Osteocyte (in vitro differentiated cells): ENCODE measurements around the gene ROPN1L. TPM values are rescaled to one million over a fixed set of nuclear protein-coding genes. Genes with fewer than 3 reads are reported as not detected.

ENCODE experiments used
- DNase-seq: peaks from one replicate; pipeline ENCODE4 v3.0.0; 2021; ENCODE audit warnings: mixed read lengths; ENCODE audit not compliant: unreplicated experiment; ENCODE audit errors: extremely low spot score
- H3K27ac Mint-ChIP-seq: one replicate; pipeline ENCODE4 v1.8.0; 2021; ENCODE audit warnings: mild to moderate bottlenecking, mixed read lengths; ENCODE audit not compliant: unreplicated experiment
- H3K27me3 Mint-ChIP-seq: one replicate; pipeline ENCODE4 v1.8.0; 2021; ENCODE audit warnings: mixed read lengths; ENCODE audit not compliant: unreplicated experiment
- H3K36me3 Mint-ChIP-seq: one replicate; pipeline ENCODE4 v1.8.0; 2021; ENCODE audit warnings: mixed read lengths; ENCODE audit not compliant: unreplicated experiment
- H3K4me1 Mint-ChIP-seq: one replicate; pipeline ENCODE4 v1.8.0; 2021; ENCODE audit warnings: mixed read lengths; ENCODE audit not compliant: unreplicated experiment
- H3K4me3 Mint-ChIP-seq: one replicate; pipeline ENCODE4 v1.8.0; 2021; ENCODE audit warnings: mild to moderate bottlenecking, moderate library complexity, mixed read lengths; ENCODE audit not compliant: unreplicated experiment
- H3K9me3 Mint-ChIP-seq: one replicate; pipeline ENCODE4 v1.8.0; 2021; ENCODE audit warnings: mixed read lengths; ENCODE audit not compliant: unreplicated experiment
- CTCF ChIP-seq: fragments of 200-600 bp; sonication (generic); IDR thresholded peaks from 2 replicates; pipeline ENCODE4 v1.5.0; 2021; ENCODE audit warnings: antibody characterized with exemption, mild to moderate bottlenecking, moderate library complexity
- total RNA-seq: library from RNA; stranded (reverse); gene quantifications from 2 replicates; pipeline ENCODE4 v1.2.1, GENCODE V29; 2021

The ROPN1L gene
- total RNA-seq, 1 donor from 2014 or later, result not detected

GRCh38 chr5:10452768-10453331 lies 11.2 kb downstream of the ROPN1L start:
- Mint-ChIP-seq H3K4me1 (peaks cover 39% of the 10 kb centered on the region), H3K27ac (no peak overlapping the region), H3K27me3 (no peaks in the 10 kb centered on the region), H3K36me3 (no peaks in the 10 kb centered on the region), H3K9me3 (no peaks in the 10 kb centered on the region), H3K4me3 (no peak overlapping the region)
- DNase-seq, result no peak
- TF ChIP-seq CTCF, result peak; percentile 87

- Mint-ChIP-seq H3K27me3 (no peaks in the 10 kb centered on the region), H3K4me3 (no peak overlapping the region), H3K4me1 (peaks cover 43% of the 10 kb centered on the region), H3K36me3 (no peaks in the 10 kb centered on the region), H3K9me3 (no peaks in the 10 kb centered on the region), H3K27ac (no peak overlapping the region)
- no peak for TF ChIP-seq CTCF
- DNase-seq, result no peak
Measured at GRCh38 chr5:10453545-10453944, 11.9 kb downstream of the ROPN1L start.

GRCh38 chr5:10454591-10455276 lies 13.1 kb downstream of the ROPN1L start:
- Mint-ChIP-seq H3K36me3 (no peaks in the 10 kb centered on the region), H3K27ac (no peak overlapping the region), H3K4me3 (no peak overlapping the region), H3K4me1 (peaks cover 43% of the 10 kb centered on the region), H3K27me3 (no peaks in the 10 kb centered on the region), H3K9me3 (no peaks in the 10 kb centered on the region)
- no peak for TF ChIP-seq CTCF
- DNase-seq, result no peak

- DNase-seq, result no peak
- H3K27me3 Mint-ChIP-seq, result no peaks in the 10 kb centered on the region
- H3K36me3 Mint-ChIP-seq, result no peaks in the 10 kb centered on the region
- no peak for TF ChIP-seq CTCF
- H3K9me3 Mint-ChIP-seq, result no peaks in the 10 kb centered on the region
- no peak overlapping the region for H3K27ac Mint-ChIP-seq
- H3K4me1 Mint-ChIP-seq, result peaks cover 47% of the 10 kb centered on the region
- H3K4me3 Mint-ChIP-seq, result no peak overlapping the region
Measured at GRCh38 chr5:10455277-10455670, 13.6 kb downstream of the ROPN1L start.

GRCh38 chr5:10456583-10457420 lies 15.1 kb downstream of the ROPN1L start:
- no peak overlapping the region for H3K4me3 Mint-ChIP-seq
- DNase-seq, result no peak
- peaks cover 59% of the 10 kb centered on the region for H3K4me1 Mint-ChIP-seq
- no peaks in the 10 kb centered on the region for H3K36me3 Mint-ChIP-seq
- H3K27me3 Mint-ChIP-seq, result peaks cover 6% of the 10 kb centered on the region
- no peaks in the 10 kb centered on the region for H3K9me3 Mint-ChIP-seq
- no peak for TF ChIP-seq CTCF
- no peak overlapping the region for H3K27ac Mint-ChIP-seq
